ENCODE measurements around the gene DNAJC18.
A peak's percentile ranks its signal among the peaks of the same experiment; 100 is the strongest.

Gene DNAJC18

GRCh38 chr5:139426203-139426885, 13.0 kb downstream of the DNAJC18 start:
- no peak for DNase-seq (ENCODE audit: low spot score)
- TF ChIP-seq CTCF (IDR thresholded peaks at IDR 0.05; ENCODE audit: extremely low read depth, insufficient read depth, missing control alignments) = no peak
- in situ Hi-C loops (cut with MboI; ENCODE audit: low pct_unique_long_range_greater_than_20kb, low sequenced_read_pairs, unreplicated experiment) = no loop called here

GRCh38 chr5:139425497-139425896, 13.8 kb downstream of the DNAJC18 start:
- no peak for DNase-seq (ENCODE audit: low spot score)
- no peak for TF ChIP-seq CTCF (IDR thresholded peaks at IDR 0.05; ENCODE audit: extremely low read depth, insufficient read depth, missing control alignments)
- in situ Hi-C loops (cut with MboI; ENCODE audit: low pct_unique_long_range_greater_than_20kb, low sequenced_read_pairs, unreplicated experiment) = no loop called here

GRCh38 chr5:139422307-139422893, 16.9 kb downstream of the DNAJC18 start:
- peak; percentile 81 for DNase-seq (ENCODE audit: low spot score)
- peak; percentile 87 for TF ChIP-seq CTCF (IDR thresholded peaks at IDR 0.05; ENCODE audit: extremely low read depth, insufficient read depth, missing control alignments)
- in situ Hi-C loops (cut with MboI; ENCODE audit: low pct_unique_long_range_greater_than_20kb, low sequenced_read_pairs, unreplicated experiment) = loop anchor here (5.0 kb wide), 1 partner anchor 95 kb away; no protein-coding TSS in a partner anchor

- no peak for TF ChIP-seq CTCF (IDR thresholded peaks at IDR 0.05; ENCODE audit: extremely low read depth, insufficient read depth, missing control alignments)
- in situ Hi-C loops (cut with MboI; ENCODE audit: low pct_unique_long_range_greater_than_20kb, low sequenced_read_pairs, unreplicated experiment) = loop anchor here (5.0 kb wide), 1 partner anchor 98 kb away; no protein-coding TSS in a partner anchor
- no peak for DNase-seq (ENCODE audit: low spot score)
Measured at GRCh38 chr5:139419226-139420192, 19.8 kb downstream of the DNAJC18 start.

- in situ Hi-C loops (cut with MboI; ENCODE audit: low pct_unique_long_range_greater_than_20kb, low sequenced_read_pairs, unreplicated experiment) = no loop called here
- DNase-seq (ENCODE audit: low spot score) = no peak
- TF ChIP-seq CTCF (IDR thresholded peaks at IDR 0.05; ENCODE audit: extremely low read depth, insufficient read depth, missing control alignments) = no peak
Measured at GRCh38 chr5:139418793-139419192, 20.5 kb downstream of the DNAJC18 start.

GRCh38 chr5:139417214-139417613, 22.1 kb downstream of the DNAJC18 start:
- in situ Hi-C loops (cut with MboI; ENCODE audit: low pct_unique_long_range_greater_than_20kb, low sequenced_read_pairs, unreplicated experiment) = no loop called here
- no peak for TF ChIP-seq CTCF (IDR thresholded peaks at IDR 0.05; ENCODE audit: extremely low read depth, insufficient read depth, missing control alignments)
- DNase-seq (ENCODE audit: low spot score) = no peak
